Stimulated activated CD8-positive, alpha-beta memory T cell treated with anti-CD3 and anti-CD28 coated beads, Interleukin-12 subunit alpha, Interleukin-12 subunit beta, amount 100 ng/mL, for 24 hours (primary cell): ENCODE measurements around the gene NID1.
A peak's percentile ranks its signal among the peaks of the same experiment; 100 is the strongest.

Experiments
- DNase-seq: peaks from one replicate; pipeline ENCODE4 v3.0.0-alpha.2; 2020; ENCODE audit errors: extremely low read depth

Gene NID1

GRCh38 chr1:236064674-236065508, at the start of gene NID1:
TSS of gene NID1 (minus strand) at chr1:236065090. CDS start at chr1:236065079, 11 bp downstream.
- DNase-seq: no peak

- DNase-seq: no peak
Measured at GRCh38 chr1:236114076-236114747, 49.3 kb upstream of the NID1 start.

DNA sequence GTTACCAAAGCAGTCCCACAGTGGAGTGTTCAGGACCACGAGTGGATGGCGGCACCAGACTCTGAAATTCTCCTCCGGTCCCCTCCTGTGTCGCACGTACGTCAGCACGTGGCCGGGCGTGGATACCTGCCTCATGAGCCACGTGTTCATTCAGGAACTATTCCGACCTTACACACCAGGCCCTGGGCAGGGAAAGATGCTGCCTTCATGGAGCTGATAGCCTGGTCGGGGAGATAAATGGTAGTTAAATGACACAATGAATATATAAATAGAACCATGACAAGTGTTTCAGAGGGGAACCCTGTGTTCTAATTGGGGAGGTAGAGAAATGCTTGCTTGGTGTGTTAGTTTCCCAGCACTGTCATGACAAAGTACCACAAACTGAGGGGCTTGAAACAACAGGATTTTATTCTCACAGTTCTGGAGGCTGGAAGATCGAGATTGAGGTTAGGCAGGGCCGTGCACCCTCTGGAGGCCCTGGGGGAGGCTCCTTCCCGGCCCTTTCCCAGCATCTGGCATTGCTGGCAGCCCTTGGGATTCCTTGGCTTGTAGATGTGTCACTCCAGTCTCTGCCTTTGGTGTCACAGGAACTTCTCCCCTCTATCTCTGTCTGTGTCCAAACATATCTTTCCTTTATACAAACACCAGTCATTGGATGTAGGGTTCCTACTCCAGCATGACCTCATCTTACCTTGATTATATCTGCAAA, 48.6 kb upstream of the NID1 start:
- DNase-seq: no peak

DNA sequence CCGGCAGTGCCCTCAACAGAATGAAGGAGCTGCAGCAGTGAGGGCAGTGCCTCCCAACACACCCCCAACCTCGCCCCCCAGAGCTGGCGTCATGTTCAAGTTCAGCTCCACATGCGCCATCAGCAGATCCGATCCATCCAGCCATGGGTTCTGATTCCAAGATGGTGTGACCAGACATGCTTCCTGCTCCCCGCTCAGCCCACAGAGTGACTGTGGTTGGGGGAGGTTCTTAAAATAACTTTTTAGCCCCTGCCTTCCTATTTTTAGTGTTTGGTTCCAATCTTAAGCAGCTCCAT, 47.4 kb upstream of the NID1 start:
- DNase-seq: no peak

DNA sequence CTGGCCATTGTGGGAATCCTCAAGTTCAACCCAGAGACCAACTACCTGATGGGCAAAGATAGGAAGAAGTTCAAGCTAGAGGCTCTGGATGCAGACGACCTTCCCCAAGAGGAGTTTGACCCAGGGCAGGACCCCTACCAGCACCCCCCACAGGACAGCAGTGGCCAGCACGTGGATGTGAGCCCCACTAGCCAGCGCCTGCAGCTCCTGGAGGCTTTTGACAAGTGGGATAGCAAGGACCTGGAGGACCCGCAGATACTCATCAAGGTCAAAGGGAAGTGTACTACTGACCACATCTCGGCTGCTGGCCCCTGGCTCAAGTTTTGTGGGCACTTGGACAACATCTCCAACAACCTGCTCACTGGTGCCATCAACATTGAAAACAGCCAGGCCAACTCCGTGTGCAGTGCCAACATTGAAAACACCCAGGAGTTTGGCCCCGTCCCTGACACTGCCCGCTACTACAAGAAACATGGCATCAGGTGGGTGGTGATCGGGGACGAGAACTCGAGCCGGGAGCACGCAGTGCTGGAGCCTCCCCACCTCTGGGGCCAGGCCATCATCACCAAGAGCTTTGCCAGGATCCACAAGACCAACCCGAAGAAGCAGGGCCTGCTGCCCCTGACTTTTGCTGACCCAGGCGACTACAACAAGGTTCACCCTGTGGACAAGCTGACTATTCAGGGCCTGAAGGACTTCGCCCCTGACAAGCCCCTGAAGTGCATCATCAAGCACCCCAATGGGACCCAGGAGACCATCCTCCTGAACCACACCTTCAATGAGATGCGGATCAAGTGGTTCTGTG, 46.8 kb upstream of the NID1 start:
- DNase-seq: no peak

DNA sequence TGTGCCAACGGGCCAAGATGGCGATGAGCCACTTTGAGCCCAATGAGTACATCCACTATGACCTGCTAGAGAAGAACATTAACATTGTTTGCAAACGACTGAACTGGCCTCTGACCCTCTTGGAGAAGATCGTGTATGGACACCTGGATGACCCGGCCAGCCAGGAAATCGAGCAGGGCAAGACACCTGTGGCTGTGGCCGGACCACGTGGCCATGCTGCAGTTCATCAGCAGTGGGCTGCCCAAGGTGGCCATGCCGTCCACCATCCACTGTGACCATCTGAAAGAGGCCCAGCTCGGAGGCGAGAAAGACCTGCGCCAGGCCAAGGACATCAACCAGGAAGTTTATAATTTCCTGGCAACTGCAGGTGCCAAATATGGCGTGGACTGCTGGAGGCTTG, 45.2 kb upstream of the NID1 start:
- DNase-seq: no peak

DNA sequence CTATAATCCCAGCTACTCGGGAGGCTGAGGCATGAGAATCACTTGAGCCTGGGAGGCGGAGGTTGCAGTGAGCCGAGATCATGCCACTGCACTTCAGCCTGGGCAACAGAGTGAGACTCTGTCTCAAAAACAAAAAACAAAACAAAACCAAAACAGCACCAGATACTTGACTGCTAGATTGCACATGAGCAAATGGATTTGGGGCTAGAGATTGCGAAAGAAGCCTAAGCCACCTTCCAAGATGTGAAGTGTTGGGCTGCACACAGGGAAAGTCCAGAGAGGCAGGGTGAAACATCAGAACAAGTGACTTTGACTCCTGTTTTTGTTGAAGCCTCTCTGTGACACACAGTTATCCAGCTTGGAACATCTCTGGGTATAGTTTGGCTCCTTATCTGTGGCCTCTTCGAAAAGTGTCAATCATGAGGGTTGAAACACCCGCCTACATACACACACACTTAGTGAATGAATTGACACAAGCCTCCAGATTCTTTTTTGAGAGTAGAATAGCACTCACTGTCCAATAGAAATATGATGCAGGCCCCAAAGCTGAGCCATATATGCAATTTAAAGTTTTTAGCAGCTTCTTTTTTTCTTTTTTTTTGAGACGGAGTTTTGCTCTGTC, 43.2 kb upstream of the NID1 start:
- no peak for DNase-seq

DNA sequence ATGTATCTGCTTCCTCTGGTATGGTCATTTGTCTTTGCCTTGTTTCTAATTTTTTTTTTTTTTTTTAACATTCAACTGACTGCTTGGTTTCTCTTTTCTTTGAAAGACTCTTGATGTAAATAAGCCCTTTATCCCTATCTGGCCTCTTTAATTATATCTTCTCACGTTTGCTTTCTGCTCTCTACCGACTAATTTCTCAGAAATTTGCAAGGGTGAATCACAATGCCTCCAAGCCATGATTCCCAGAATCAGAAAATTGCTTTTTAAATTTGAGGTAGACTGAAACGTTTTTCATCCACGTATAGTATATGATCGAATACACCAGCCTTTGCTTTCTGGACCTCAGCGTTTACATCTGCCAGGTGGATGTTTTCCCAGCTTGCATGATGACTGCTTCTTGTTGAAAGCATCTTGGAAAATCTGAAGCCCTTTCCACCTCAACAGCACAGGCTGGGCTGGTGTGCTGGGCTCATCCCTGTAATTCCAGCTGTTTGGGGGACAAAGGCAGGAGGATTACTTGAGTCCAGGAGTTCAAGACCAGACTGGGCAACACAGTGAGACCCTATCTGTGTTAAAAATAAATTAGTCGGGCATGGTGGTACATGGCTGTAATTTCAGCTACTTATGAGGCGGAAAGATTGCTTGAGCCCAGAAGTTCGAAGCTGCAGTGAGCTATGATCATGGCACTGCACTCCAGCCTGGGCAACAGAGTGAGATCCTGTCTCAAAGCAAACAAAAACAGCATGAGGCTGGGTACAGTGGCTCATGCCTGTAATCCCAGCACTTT, 42.4 kb upstream of the NID1 start:
- no peak for DNase-seq

- DNase-seq: no peak
Measured at GRCh38 chr1:236103646-236104218, 38.8 kb upstream of the NID1 start.

- no peak for DNase-seq
Measured at GRCh38 chr1:236103059-236103458, 38.2 kb upstream of the NID1 start.

- no peak for DNase-seq
Measured at GRCh38 chr1:236102611-236103010, 37.7 kb upstream of the NID1 start.

DNA sequence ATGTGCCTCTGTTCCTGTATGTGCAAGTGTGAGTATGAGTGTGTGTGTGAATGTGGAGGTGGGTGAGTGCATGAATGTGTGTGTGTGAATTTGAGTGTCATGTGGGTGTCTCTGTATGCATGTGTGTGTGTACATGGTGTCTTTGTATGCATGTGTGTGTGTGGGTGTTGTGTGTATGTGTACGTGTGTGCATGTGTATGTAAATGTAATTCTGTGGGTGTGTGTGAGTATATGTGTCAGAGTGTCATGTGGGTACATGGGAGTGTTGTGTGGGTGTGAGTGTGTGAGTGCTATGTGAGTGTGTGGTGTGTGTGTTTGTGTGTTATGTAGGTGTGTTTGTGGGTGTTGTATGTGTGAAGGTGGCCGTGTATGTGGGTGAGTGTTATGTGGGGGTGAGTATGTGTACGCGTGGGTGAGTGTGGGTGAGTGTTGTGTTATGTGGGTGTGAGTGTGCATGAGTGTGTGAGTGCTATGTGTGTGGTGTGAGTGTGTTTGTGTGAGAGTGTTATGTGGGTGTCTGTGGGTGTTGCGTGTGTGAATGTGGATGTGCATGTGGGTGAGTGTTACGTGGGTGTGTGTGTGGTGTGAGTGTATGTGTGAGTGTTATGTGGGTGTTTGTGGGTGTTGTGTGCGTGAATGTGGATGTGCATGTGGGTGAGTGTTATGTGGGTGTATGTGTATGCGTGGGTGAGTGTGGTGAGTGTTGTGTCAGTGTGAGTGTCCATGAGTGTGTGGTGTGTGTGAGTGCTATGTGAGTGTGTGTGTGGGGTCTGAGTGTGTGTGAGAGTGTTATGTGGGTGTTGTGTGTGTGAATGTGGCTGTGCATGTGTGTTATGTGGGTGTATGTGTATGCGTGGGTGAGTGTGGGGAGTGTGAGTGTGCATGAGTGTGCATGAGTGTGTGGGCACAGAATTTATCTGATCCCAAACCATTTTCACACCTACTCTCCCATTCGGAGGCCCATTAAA, 36.6 kb upstream of the NID1 start:
- no peak for DNase-seq

DNA sequence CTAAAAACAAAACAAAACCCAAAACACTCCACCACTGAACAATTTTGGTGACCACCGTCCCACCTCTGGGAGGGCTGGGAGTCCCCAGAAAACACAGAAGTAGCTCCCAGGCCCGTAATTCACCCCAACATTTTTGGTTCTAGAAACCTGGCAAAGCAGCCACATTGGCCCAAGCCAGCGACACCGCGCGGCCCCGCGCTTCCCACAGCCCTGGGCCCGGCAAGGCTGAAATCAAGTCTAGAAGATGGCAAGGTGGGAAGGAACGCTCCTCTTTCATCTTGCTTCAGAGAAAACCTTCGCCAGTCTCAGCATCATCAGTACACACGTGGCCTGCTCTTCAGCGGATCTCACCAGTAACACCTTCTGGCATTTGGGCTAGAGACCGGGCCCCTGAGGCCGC, 35.9 kb upstream of the NID1 start:
- DNase-seq: no peak

- no peak for DNase-seq
Measured at GRCh38 chr1:236099355-236099974, 34.6 kb upstream of the NID1 start.

DNA sequence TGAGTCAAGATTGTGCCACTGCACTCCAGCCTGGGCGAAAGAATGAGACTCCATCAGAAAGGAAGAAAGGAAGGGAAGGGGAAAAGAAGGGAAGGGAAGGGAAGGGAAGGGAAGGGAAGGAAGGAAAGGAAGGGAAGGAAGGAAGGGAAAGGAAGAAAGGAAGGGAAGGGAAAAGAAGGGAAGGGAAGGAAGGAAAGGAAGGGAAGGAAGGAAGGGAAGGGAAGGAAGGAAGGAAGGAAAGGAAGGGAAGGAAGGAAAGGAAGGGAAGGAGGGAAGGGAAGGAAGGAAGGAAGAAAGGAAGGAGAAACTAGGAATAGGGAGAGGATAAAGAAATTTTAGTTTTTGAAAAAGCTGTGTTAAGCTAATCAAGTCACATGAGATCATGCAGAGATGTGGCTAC, 33.4 kb upstream of the NID1 start:
- DNase-seq: no peak

- DNase-seq: peak; percentile 61
Measured at GRCh38 chr1:236096660-236097482, 32.0 kb upstream of the NID1 start.

DNA sequence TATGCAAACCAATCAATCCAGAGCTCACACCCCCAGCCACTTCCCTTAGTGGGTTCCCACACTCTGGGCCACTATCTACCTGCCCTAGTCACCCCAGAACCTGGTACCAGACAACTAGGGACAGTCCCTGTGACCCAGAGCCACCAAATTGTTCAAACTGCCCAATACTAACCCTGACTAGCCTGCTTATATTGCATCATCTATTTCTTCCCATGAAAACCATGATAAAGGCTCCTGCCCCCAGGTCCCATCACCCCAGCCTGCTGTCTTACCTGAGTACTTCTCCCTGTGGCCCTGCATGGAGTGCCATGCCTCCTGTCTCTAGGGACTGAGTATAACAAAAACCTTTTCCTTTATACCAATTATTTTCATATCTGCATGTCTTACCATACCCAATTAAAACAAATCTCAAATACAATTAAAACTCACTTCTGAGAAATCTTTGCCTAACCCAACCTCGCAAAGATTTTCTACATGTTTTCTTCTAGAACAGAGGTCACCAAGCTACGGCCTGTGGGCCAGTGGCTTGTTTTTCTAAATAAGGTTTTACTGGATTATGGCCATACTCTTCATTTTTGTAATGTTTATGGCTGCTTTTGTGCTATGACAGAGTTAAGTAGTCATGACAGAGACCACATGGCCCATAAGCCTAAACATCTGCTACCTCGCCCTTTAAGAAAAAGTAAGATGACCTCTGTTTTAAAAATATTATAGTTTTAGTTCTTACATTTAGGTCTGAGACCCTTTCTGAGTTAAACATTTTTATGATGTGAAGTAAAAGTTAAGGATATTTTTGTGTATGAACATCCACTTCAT, 31.0 kb upstream of the NID1 start:
- DNase-seq: no peak
